Esophagus squamous epithelium (tissue), 5 donors: ENCODE data around the gene IL1A. TPM values are rescaled to one million over a fixed set of nuclear protein-coding genes. Genes with fewer than 3 reads are reported as not detected.

Experiments
- DNase-seq: peaks from one replicate; lab custom pipeline; 2025; lab: John Stamatoyannopoulos, UW
- H3K27ac ChIP-seq, 4 donors: fragments of 200-600 bp; sonication (generic); one replicate each; pipeline ENCODE4 v1.5.1; 2016 to 2019; ENCODE audit warnings: mild to moderate bottlenecking in 1 of 4
- H3K27me3 ChIP-seq, 4 donors: fragments of 200-600 bp; sonication (generic); 1 replicate in 3 of 4; 2 replicates in 1 of 4; pipeline versions ENCODE4 v1.5.1 to v1.6.0; 2017 to 2021; ENCODE audit warnings: antibody characterized with exemption in 1 of 4
- H3K36me3 ChIP-seq, 3 donors: fragments of 200-600 bp; sonication (generic); one replicate each; pipeline ENCODE4 v1.5.1; 2016 to 2019
- H3K4me1 ChIP-seq, 3 donors: fragments of 200-600 bp; sonication (generic); one replicate each; pipeline ENCODE4 v1.5.1; 2017 to 2019
- H3K4me3 ChIP-seq, 4 donors: fragments of 200-600 bp; sonication (generic); 1 replicate in 3 of 4; 2 replicates in 1 of 4; pipeline ENCODE4 v1.5.1; 2016 to 2019; ENCODE audit warnings: mild to moderate bottlenecking in 2 of 4, moderate library complexity in 1 of 4
- H3K9me3 ChIP-seq, 3 donors: fragments of 200-600 bp; sonication (generic); one replicate each; pipeline ENCODE4 v1.5.1; 2016 to 2019
- POLR2A ChIP-seq, 4 donors: fragments of 450-650 bp; IDR thresholded peaks; one replicate each; pipeline ENCODE4 v1.6.1; 2017; ENCODE audit warnings: antibody characterized with exemption in 4 of 4, mild to moderate bottlenecking in 4 of 4, moderate library complexity in 3 of 4
- WGBS, 2 donors: methylation state at CpG; one replicate each; pipeline ENCODE4 v1.1.5; 2018; 5-methylcytosine and 5-hydroxymethylcytosine counted together
- intact Hi-C: fragments of 100-400 bp; cut with DNase I; formaldehyde crosslinking; loops from one replicate; pipeline ENCODE4 v1.15.0; 2022
- total RNA-seq, 4 donors: library from RNA; depleted of rRNA; stranded (reverse); fragments of >200 nt; gene quantifications; one replicate each; pipeline ENCODE4 v1.1.0, GENCODE V29; 2016
- TF ChIP-seq, protein P1 (sequence below), 6 experiments: fragments of 450-650 bp in 4 of 6; fragments of 200-600 bp in 2 of 6; sonication (generic) in 2 of 6; IDR thresholded peaks; one replicate each; pipeline ENCODE4 v1.5.1; 2016 to 2019; ENCODE audit warnings: antibody characterized with exemption in 6 of 6, mild to moderate bottlenecking in 4 of 6, moderate library complexity in 4 of 6
- donor health status: DM: yes; HTN: yes; CAD: no.

IL1A gene
- total RNA-seq, 4 donors from 2014 or later: 0.53 to 37.4 (median 4.3) TPM

DNA sequence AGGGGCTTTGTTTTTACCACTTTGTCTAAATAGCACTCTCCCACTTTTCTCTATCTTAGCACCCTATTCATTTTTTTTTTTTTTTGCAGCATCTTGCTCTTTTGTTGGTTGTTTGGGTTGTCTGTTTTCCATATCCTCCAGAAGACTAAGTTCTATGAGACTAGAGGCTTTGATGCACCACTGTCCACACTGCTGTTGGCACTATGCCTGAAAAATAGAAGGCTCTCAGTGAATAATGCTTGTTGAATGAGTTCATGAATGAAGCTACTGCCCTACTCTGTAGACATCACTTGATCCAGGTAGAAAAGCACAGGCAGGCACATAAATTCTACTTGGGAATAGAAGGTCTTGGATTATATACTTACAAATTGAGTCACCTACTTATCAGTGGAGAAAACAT, 7.3 kb downstream of the IL1A start:
- no peak for DNase-seq
- Histone ChIP-seq H3K9me3 (no peaks in the 10 kb centered on the region), H3K4me1 (no peaks in the 10 kb centered on the region), H3K27ac (no peak overlapping the region), H3K4me3 (no peak overlapping the region), H3K36me3 (no peaks in the 10 kb centered on the region), H3K27me3 (no peaks in the 10 kb centered on the region)
- intact Hi-C loops: no loop called here
- TF ChIP-seq, protein P1, sequence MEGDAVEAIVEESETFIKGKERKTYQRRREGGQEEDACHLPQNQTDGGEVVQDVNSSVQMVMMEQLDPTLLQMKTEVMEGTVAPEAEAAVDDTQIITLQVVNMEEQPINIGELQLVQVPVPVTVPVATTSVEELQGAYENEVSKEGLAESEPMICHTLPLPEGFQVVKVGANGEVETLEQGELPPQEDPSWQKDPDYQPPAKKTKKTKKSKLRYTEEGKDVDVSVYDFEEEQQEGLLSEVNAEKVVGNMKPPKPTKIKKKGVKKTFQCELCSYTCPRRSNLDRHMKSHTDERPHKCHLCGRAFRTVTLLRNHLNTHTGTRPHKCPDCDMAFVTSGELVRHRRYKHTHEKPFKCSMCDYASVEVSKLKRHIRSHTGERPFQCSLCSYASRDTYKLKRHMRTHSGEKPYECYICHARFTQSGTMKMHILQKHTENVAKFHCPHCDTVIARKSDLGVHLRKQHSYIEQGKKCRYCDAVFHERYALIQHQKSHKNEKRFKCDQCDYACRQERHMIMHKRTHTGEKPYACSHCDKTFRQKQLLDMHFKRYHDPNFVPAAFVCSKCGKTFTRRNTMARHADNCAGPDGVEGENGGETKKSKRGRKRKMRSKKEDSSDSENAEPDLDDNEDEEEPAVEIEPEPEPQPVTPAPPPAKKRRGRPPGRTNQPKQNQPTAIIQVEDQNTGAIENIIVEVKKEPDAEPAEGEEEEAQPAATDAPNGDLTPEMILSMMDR (IDR thresholded peaks at IDR 0.05): no peak
- TF ChIP-seq POLR2A (IDR thresholded peaks at IDR 0.05): no peak

DNA sequence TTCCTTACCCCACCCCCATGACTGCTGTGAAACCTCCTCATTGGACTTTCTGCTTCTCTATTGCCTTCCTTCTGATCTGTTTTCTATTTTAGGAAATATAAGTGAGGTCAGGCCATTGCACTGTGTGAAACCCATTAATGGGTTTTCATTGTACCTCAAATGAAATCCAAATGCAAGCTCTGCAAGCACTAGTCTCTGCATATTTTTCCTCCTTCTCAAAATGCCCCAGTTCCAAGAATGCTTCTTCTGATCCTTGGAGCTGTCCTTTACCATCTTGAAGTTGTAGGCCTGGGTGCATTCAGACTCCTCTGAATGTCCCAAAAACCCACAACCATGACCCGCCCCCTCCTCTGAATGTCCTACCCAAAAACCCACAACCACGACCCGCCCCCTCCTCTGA, 8.2 kb downstream of the IL1A start:
- H3K27ac ChIP-seq: no peak overlapping the region
- DNase-seq: no peak
- WGBS, 2 donors: 60% methylated on average over 1 of the region's 3 CpGs; no CpG with 5 or more reads in 1 of the 2 donors

DNA sequence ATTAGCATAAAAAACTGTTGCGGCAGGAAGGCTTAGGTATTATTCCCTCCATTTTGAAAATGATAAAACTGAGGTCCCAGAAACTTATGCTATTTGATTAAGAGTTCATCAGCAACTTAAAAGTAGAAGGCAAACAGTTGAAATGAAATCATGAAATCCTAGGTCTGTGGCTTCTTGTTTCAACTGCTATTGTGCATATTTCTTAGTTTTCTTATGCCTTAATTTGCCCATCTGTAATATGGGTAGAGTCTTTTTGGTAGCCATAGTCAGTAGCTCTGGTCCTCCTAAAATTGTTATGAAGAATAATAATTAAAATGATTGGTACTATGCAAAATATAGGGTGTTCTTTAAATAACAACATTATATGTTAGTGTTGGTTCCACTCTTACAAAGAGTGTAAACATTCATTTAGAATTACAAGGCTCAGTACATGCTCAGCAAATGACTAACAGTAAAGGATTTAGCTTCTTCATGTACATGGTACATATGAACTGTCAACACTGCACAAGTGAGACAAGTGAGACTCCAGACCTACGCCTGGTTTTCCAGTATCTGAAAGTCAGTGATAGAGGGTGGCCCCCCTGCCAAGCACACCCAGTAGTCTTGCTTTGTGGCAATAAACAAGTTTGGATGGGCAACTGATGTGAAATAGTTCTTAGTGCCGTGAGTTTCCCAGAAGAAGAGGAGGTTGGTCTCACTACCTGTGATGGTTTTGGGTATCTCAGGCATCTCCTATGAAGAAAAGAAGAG, 9.6 kb downstream of the IL1A start:
- DNase-seq: no peak
- 97 to 98% methylated on average over 3 of the region's 3 CpGs for WGBS, 2 donors
- H3K36me3 ChIP-seq: no peaks in the 10 kb centered on the region
- H3K4me1 ChIP-seq: no peaks in the 10 kb centered on the region
- intact Hi-C loops: no loop called here
- no peaks in the 10 kb centered on the region for H3K9me3 ChIP-seq
- no peak overlapping the region for H3K27ac ChIP-seq
- H3K27me3 ChIP-seq: no peaks in the 10 kb centered on the region
- no peak overlapping the region for H3K4me3 ChIP-seq
- TF ChIP-seq, protein P1 (IDR thresholded peaks at IDR 0.05): no peak
- TF ChIP-seq POLR2A (IDR thresholded peaks at IDR 0.05): no peak

More for the DNA sequence above, 8.2 kb downstream of the IL1A start:
- H3K36me3 ChIP-seq: no peaks in the 10 kb centered on the region
- H3K4me1 ChIP-seq: no peaks in the 10 kb centered on the region
- no peak overlapping the region for H3K4me3 ChIP-seq
- TF ChIP-seq, protein P1 (IDR thresholded peaks at IDR 0.05): no peak
- no peak for TF ChIP-seq POLR2A (IDR thresholded peaks at IDR 0.05)
- H3K27me3 ChIP-seq: no peaks in the 10 kb centered on the region
- H3K9me3 ChIP-seq: no peaks in the 10 kb centered on the region
- intact Hi-C loops: no loop called here

DNA sequence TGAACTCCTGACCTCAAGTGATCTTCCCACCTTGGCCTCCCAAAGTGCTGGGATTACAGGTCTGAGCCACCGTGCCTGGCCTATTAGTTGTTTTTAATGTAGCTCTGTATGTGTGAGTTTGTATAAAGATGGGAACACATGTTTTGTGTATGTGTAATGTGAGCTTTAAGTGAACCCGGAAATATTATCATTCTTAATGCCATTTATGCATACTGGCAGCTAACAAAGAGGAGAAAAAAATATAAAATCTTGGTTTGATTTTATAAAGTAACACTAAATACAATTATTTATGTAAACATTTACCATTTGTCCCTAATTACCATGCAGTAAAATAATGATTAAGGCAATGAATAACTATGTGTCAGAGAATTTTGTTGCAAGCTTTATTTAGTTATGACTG, 10.7 kb downstream of the IL1A start:
- Histone ChIP-seq H3K4me1 (peaks cover 0 to 3% (median 0%) of the 10 kb centered on the region in 3 donors), H3K27ac (no peak overlapping the region), H3K27me3 (no peaks in the 10 kb centered on the region), H3K36me3 (no peaks in the 10 kb centered on the region), H3K9me3 (no peaks in the 10 kb centered on the region), H3K4me3 (no peak overlapping the region)
- 80 to 89% methylated on average over 2 of the region's 2 CpGs for WGBS, 2 donors
- no peak for DNase-seq
- TF ChIP-seq, protein P1 (IDR thresholded peaks at IDR 0.05): no peak
- no peak for TF ChIP-seq POLR2A (IDR thresholded peaks at IDR 0.05)
- intact Hi-C loops: no loop called here

DNA sequence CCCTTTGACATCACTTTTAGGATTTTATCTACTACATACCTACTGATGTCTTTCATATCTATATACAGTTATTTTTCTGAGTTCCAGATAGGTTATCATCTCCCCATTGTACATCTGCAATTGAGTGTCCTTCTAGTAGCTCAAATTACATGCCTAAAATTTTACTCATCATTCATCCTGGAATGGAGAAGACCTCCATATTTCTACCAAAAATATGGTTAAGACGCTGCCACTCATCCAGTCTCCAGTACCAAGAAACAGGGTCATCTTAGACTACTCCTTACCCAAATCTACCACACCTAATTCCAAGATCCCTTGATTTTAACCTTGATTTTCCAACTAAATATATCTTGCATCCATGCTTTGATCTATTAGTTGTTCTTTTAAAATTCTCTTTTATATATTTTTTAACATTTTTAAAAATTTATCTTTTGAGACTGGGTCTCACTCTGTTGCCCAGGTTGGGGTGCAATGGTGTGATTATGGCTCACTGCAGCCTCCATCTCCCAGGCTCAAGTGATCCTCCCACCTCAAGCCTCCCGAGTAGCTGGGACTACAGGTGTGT, 11.3 kb downstream of the IL1A start:
- H3K27ac ChIP-seq: no peak overlapping the region
- WGBS, 2 donors: 67 to 88% methylated on average over 2 of the region's 2 CpGs
- intact Hi-C loops: no loop called here
- no peaks in the 10 kb centered on the region for H3K9me3 ChIP-seq
- TF ChIP-seq POLR2A (IDR thresholded peaks at IDR 0.05): no peak
- TF ChIP-seq, protein P1 (IDR thresholded peaks at IDR 0.05): no peak
- peaks cover 0 to 7% (median 0%) of the 10 kb centered on the region in 3 donors for H3K4me1 ChIP-seq
- no peak for DNase-seq
- no peaks in the 10 kb centered on the region for H3K27me3 ChIP-seq
- no peaks in the 10 kb centered on the region for H3K36me3 ChIP-seq
- no peak overlapping the region for H3K4me3 ChIP-seq
